Stimulated activated naive CD4-positive, alpha-beta T cell treated with Interleukin-2 at 50 U/mL for 16 hours (primary cell): ENCODE results near the gene PCDHA6.
"Not testable (repeated sequence)": the region's sequence is repeated elsewhere in the genome, so short reads cannot be mapped to it uniquely, and the experiment has no call there.

ENCODE experiments used
- DNase-seq: peaks from one replicate; lab custom pipeline; 2025; lab: John Stamatoyannopoulos, UW

PCDHA6 gene

GRCh38 chr5:140827704-140828361 is at the start of gene PCDHA6:
TSS of gene PCDHA6 (plus strand) at chr5:140827960. CDS start at chr5:140828092, 132 bp downstream.
- no peak for DNase-seq

- DNase-seq, result no peak
Measured at GRCh38 chr5:140780512-140780911, 47.2 kb upstream of the PCDHA6 start.

- DNase-seq, result no peak
Measured at GRCh38 chr5:140785905-140786686, 41.7 kb upstream of the PCDHA6 start, which contains the start of gene PCDHA1. TSS of gene PCDHA1 (plus strand) at chr5:140786140.

GRCh38 chr5:140787422-140787821 is 40.3 kb upstream of the PCDHA6 start:
- not testable (repeated sequence) for DNase-seq

GRCh38 chr5:140787849-140788504 is 39.8 kb upstream of the PCDHA6 start:
- DNase-seq, result not testable (repeated sequence)

GRCh38 chr5:140791089-140791488 is 36.7 kb upstream of the PCDHA6 start:
- no peak for DNase-seq

- no peak for DNase-seq
Measured at GRCh38 chr5:140794595-140795258, 33.0 kb upstream of the PCDHA6 start, which contains the start of gene PCDHA2. TSS of gene PCDHA2 (plus strand) at chr5:140794852.

GRCh38 chr5:140795259-140795641 is 32.5 kb upstream of the PCDHA6 start:
- DNase-seq, result no peak

GRCh38 chr5:140796072-140796717 is 31.6 kb upstream of the PCDHA6 start:
- DNase-seq, result not testable (repeated sequence)

- DNase-seq, result no peak
Measured at GRCh38 chr5:140796718-140797095, 31.1 kb upstream of the PCDHA6 start.

GRCh38 chr5:140800816-140801493 is 26.8 kb upstream of the PCDHA6 start, which contains the start of gene PCDHA3:
TSS of gene PCDHA3 (plus strand) at chr5:140801057.
- DNase-seq, result no peak

- DNase-seq, result no peak
Measured at GRCh38 chr5:140801494-140801841, 26.3 kb upstream of the PCDHA6 start.

GRCh38 chr5:140802381-140802780 is 25.4 kb upstream of the PCDHA6 start:
- DNase-seq, result not testable (repeated sequence)

GRCh38 chr5:140802781-140803271 is 24.9 kb upstream of the PCDHA6 start:
- DNase-seq, result no peak

- DNase-seq, result no peak
Measured at GRCh38 chr5:140806834-140807775, 20.7 kb upstream of the PCDHA6 start, which contains the start of gene PCDHA4. TSS of gene PCDHA4 (plus strand) at chr5:140807068.

- DNase-seq, result not testable (repeated sequence)
Measured at GRCh38 chr5:140808241-140808888, 19.4 kb upstream of the PCDHA6 start.

- DNase-seq, result no peak
Measured at GRCh38 chr5:140808889-140809291, 18.9 kb upstream of the PCDHA6 start.

- no peak for DNase-seq
Measured at GRCh38 chr5:140821375-140822280, 6.1 kb upstream of the PCDHA6 start, which contains the start of gene PCDHA5. TSS of gene PCDHA5 (plus strand) at chr5:140821613.
